Measurements from ENCODE around the gene KRTAP5-2.

GRCh38 chr11:1573077-1573902, 24.8 kb downstream of the KRTAP5-2 start:
- no peak for TF ChIP-seq MAX (IDR thresholded peaks at IDR 0.05)
- TF ChIP-seq POLR2A (IDR thresholded peaks at IDR 0.05; ENCODE audit: control extremely low read depth in 1 of 2, low read depth in 2 of 2, low read length in 2 of 2): no peak
- no peak for TF ChIP-seq CTCF (IDR thresholded peaks at IDR 0.05; ENCODE audit: control extremely low read depth in 1 of 3, insufficient read depth in 1 of 3, low read depth in 1 of 3, low read length in 3 of 3)
- no peak for TF ChIP-seq EP300 (IDR thresholded peaks at IDR 0.05; ENCODE audit: borderline replicate concordance in 1 of 2, low read depth in 2 of 2, low read length in 2 of 2)
- TF ChIP-seq EZH2 (IDR thresholded peaks at IDR 0.05; ENCODE audit: low read depth, low read length, severe bottlenecking): no peak
- no peak for TF ChIP-seq RFX5 (IDR thresholded peaks at IDR 0.05; ENCODE audit: borderline replicate concordance, low read depth, low read length)
- no peak for TF ChIP-seq ZNF274 (IDR thresholded peaks at IDR 0.05; ENCODE audit: borderline replicate concordance, extremely low read depth, low read length)

Data from H1 (cell line).